ENCODE data around the gene HCN4. TPM values are rescaled to one million over a fixed set of nuclear protein-coding genes. Genes with fewer than 3 reads are reported as not detected.

Gene HCN4
- total RNA-seq, 1 experiment from 2014 or later = not detected

GRCh38 chr15:73345658-73346057, 23.1 kb downstream of the HCN4 start:
- DNase-seq = no peak
- Histone ChIP-seq H3K9me3 (replicated peaks) (no peaks in the 10 kb centered on the region), H3K36me3 (no peaks in the 10 kb centered on the region), H3K27ac (no peak overlapping the region), H3K4me1 (no peaks in the 10 kb centered on the region), H3K27me3 (no peaks in the 10 kb centered on the region), H3K4me3 (no peak overlapping the region)

- H3K36me3 ChIP-seq = no peaks in the 10 kb centered on the region
- no peak overlapping the region for H3K4me3 ChIP-seq
- H3K9me3 ChIP-seq (replicated peaks) = no peaks in the 10 kb centered on the region
- no peak overlapping the region for H3K27ac ChIP-seq
- DNase-seq = no peak
- H3K4me1 ChIP-seq = no peaks in the 10 kb centered on the region
- H3K27me3 ChIP-seq = 0 out of 2 replicates have a peak, but pooled peaks cover 4% of the 10 kb centered on the region
Measured at GRCh38 chr15:73344056-73344455, 24.7 kb downstream of the HCN4 start.

DNA sequence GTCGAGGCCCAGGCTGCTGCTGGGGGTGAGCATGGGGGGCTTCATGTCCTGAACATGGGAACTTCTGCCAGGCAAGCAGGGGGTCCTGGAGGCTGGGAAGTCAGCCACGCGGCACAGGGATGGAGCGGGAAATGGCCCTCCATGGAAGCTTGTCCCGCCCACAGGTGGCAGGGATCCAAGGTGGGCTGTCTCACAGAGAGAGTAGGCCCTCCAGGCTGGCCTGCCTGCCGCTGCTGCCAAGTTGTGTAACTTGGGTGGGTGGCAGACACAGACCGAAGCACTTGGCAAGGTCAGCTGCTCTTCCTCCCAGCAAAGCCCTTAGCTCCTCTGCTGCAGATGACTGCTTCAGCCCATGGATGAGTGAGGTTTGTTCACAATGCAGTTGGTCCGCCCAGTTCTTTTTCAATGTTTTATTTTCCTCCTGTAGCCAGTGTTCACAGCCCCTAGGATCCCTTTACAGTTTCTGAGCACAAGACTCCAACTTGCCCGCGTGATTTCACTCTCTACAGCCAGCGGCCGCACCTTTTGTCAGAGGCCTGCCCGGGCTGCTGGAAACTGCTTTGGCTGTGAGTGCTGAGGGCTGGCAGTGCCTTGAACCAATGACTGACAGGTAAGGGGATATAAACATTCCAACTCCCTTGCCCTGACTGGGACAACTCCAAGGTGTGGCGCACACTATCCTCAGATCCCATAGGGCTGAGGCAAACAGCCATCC, 26.7 kb downstream of the HCN4 start:
- Histone ChIP-seq H3K27ac (no peak overlapping the region), H3K36me3 (no peaks in the 10 kb centered on the region), H3K4me1 (no peaks in the 10 kb centered on the region), H3K4me3 (no peak overlapping the region), H3K27me3 (0 out of 2 replicates have a peak, but pooled peaks cover 4% of the 10 kb centered on the region), H3K9me3 (replicated peaks) (no peaks in the 10 kb centered on the region)
- DNase-seq = no peak

GRCh38 chr15:73340502-73341192, 28.1 kb downstream of the HCN4 start:
- H3K27ac ChIP-seq = no peak overlapping the region
- no peak overlapping the region for H3K4me3 ChIP-seq
- peaks cover 16% of the 10 kb centered on the region; the same call in 1 of the 2 replicates for H3K27me3 ChIP-seq
- H3K36me3 ChIP-seq = no peaks in the 10 kb centered on the region
- H3K4me1 ChIP-seq = no peaks in the 10 kb centered on the region
- H3K9me3 ChIP-seq (replicated peaks) = no peaks in the 10 kb centered on the region
- DNase-seq = no peak

- Histone ChIP-seq H3K4me3 (no peak overlapping the region), H3K4me1 (no peaks in the 10 kb centered on the region), H3K27me3 (peaks cover 24% of the 10 kb centered on the region; the same call in 1 of the 2 replicates), H3K27ac (no peak overlapping the region), H3K9me3 (replicated peaks) (no peaks in the 10 kb centered on the region), H3K36me3 (no peaks in the 10 kb centered on the region)
- DNase-seq = no peak
Measured at GRCh38 chr15:73338606-73339374, 30.0 kb downstream of the HCN4 start.

GRCh38 chr15:73338058-73338457, 30.7 kb downstream of the HCN4 start:
- Histone ChIP-seq H3K27me3 (peaks cover 24% of the 10 kb centered on the region; the same call in 1 of the 2 replicates), H3K4me3 (no peak overlapping the region), H3K9me3 (replicated peaks) (no peaks in the 10 kb centered on the region), H3K4me1 (no peaks in the 10 kb centered on the region), H3K36me3 (no peaks in the 10 kb centered on the region), H3K27ac (no peak overlapping the region)
- DNase-seq = no peak

- Histone ChIP-seq H3K36me3 (no peaks in the 10 kb centered on the region), H3K4me3 (no peak overlapping the region), H3K4me1 (no peaks in the 10 kb centered on the region), H3K27ac (no peak overlapping the region), H3K9me3 (replicated peaks) (no peaks in the 10 kb centered on the region), H3K27me3 (peaks cover 24% of the 10 kb centered on the region; the same call in 1 of the 2 replicates)
- DNase-seq = no peak
Measured at GRCh38 chr15:73337187-73337586, 31.6 kb downstream of the HCN4 start.

DNA sequence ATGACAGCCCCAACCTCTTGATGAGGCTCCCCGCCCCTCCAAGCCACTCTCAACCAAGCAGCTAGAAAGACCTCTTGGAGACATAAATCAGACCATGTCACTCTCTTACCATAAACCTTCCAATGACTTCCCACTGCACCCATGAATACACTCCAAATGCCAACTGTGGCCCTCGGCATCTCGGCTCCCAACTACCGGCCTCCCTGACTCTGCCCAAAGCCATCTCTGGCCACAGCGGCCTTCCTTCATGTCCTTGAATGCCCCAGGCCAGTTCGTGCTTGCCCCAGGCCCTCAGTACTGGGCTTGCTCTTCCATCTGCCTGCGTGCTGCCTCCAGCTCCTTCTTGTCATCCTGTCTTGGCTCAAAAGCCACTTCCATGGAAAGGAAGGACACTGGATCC, 32.0 kb downstream of the HCN4 start:
- DNase-seq = no peak
- Histone ChIP-seq H3K27ac (no peak overlapping the region), H3K4me1 (no peaks in the 10 kb centered on the region), H3K9me3 (replicated peaks) (no peaks in the 10 kb centered on the region), H3K36me3 (no peaks in the 10 kb centered on the region), H3K4me3 (no peak overlapping the region), H3K27me3 (peaks cover 24% of the 10 kb centered on the region; the same call in 1 of the 2 replicates)

GRCh38 chr15:73335471-73335870, 33.3 kb downstream of the HCN4 start:
- H3K27ac ChIP-seq = no peak overlapping the region
- no peak for DNase-seq
- H3K4me3 ChIP-seq = no peak overlapping the region
- peaks cover 23% of the 10 kb centered on the region; the same call in 1 of the 2 replicates for H3K27me3 ChIP-seq
- no peaks in the 10 kb centered on the region for H3K36me3 ChIP-seq
- H3K4me1 ChIP-seq = no peaks in the 10 kb centered on the region
- H3K9me3 ChIP-seq (replicated peaks) = no peaks in the 10 kb centered on the region

- Histone ChIP-seq H3K27ac (no peak overlapping the region), H3K9me3 (replicated peaks) (no peaks in the 10 kb centered on the region), H3K27me3 (peaks cover 25% of the 10 kb centered on the region; the same call in 1 of the 2 replicates), H3K4me1 (no peaks in the 10 kb centered on the region), H3K36me3 (no peaks in the 10 kb centered on the region), H3K4me3 (no peak overlapping the region)
- no peak for DNase-seq
Measured at GRCh38 chr15:73335026-73335425, 33.7 kb downstream of the HCN4 start.

GRCh38 chr15:73334086-73334485, 34.7 kb downstream of the HCN4 start:
- Histone ChIP-seq H3K36me3 (no peaks in the 10 kb centered on the region), H3K9me3 (replicated peaks) (no peaks in the 10 kb centered on the region), H3K27ac (no peak overlapping the region), H3K4me1 (no peaks in the 10 kb centered on the region), H3K27me3 (peaks cover 27% of the 10 kb centered on the region; the same call in 1 of the 2 replicates), H3K4me3 (no peak overlapping the region)
- no peak for DNase-seq

GRCh38 chr15:73333001-73333400, 35.8 kb downstream of the HCN4 start:
- Histone ChIP-seq H3K9me3 (replicated peaks) (no peaks in the 10 kb centered on the region), H3K27me3 (peaks cover 27% of the 10 kb centered on the region; the same call in 1 of the 2 replicates), H3K27ac (no peak overlapping the region), H3K4me1 (no peaks in the 10 kb centered on the region), H3K4me3 (no peak overlapping the region), H3K36me3 (no peaks in the 10 kb centered on the region)
- no peak for DNase-seq

DNA sequence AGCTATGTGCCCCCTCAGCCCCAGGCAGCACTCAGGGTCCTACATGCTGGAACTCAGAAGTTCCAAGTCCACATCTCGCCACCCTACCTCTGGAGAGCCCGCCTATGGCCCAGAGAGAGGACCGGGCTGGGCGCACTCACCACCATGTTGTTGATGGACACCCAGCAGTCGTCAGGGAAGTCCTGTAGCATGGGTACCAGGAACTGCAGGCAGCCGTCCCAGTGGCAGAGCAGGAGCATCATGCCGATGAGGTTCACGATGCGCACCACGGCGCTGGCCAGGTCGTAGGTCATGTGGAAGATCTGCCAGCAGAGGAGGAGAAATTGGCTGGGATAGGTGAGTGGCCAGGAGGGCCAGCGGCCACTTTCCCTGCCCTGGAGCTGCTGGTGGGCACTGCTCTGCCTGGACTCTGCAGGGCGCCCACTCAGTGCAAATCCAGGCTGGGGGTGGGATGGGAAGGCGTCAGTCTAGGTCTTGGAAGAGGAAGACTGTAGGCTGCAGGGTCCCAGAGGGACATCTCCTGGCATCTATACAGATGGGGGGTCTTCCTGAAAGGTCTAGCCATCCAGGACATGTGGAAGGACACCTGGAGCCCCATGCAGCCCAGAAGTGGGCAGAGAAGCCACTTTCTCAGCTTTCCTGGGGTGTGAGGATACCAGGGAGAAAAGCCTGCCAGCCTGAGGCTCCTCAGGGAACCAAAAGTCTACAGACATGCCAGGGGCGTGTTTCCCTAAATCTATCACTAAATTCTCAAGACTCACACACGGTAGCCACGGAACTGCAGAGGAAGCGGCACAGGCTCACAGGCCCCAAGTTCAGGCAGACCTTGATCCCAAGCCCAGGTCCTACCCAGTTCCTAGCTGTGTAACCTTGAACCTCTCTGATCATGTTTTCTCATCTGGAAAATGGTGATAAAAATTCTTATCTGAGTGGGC, 36.5 kb downstream of the HCN4 start:
- Histone ChIP-seq H3K36me3 (no peaks in the 10 kb centered on the region), H3K4me3 (no peak overlapping the region), H3K4me1 (no peaks in the 10 kb centered on the region), H3K9me3 (replicated peaks) (no peaks in the 10 kb centered on the region), H3K27me3 (peaks cover 27% of the 10 kb centered on the region; the same call in 1 of the 2 replicates), H3K27ac (no peak overlapping the region)
- DNase-seq = no peak

DNA sequence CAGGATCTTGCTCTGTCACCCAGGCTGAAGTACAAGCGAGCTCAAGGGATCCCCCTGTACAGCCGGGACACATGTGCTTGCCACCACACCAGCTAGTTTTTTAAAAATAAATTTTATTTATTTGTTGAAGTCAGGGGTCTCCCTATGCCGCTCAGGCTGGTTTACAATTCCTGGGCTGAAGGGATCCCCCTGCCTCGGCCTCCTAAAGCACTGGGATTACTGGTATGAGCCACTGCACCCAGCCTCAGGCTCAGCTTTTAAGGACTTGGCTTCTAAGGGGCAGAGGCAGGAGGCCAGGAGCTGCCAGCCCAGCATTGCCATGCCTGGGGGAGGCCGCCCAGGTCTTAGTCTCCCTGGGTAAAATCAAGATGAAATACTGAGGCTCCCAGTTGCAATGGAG, 37.3 kb downstream of the HCN4 start:
- Histone ChIP-seq H3K27ac (no peak overlapping the region), H3K9me3 (replicated peaks) (no peaks in the 10 kb centered on the region), H3K36me3 (no peaks in the 10 kb centered on the region), H3K4me1 (no peaks in the 10 kb centered on the region), H3K4me3 (no peak overlapping the region), H3K27me3 (peaks cover 23% of the 10 kb centered on the region; the same call in 1 of the 2 replicates)
- DNase-seq = no peak

All from SJCRH30 (cell line).